Body of pancreas (tissue), 4 donors: Measurements from ENCODE around the gene LMTK2. TPM values are rescaled to one million over a fixed set of nuclear protein-coding genes. Genes with fewer than 3 reads are reported as not detected.

ENCODE experiments used
- ATAC-seq: fragments of 150-250 bp; one replicate; pipeline ENCODE4 v1.9.1; 2016
- DNase-seq, 4 donors: peaks; one replicate each; pipeline ENCODE4 v3.0.0-alpha.2; 2019
- H3K27ac ChIP-seq, 4 donors: fragments of 200-600 bp; sonication (generic); 1 replicate in 3 of 4; 2 replicates in 1 of 4; pipeline versions ENCODE4 v1.5.1 to v1.6.1; 2016 to 2019; ENCODE audit warnings: mild to moderate bottlenecking in 1 of 4, mixed read lengths in 1 of 4, moderate library complexity in 1 of 4
- H3K27me3 ChIP-seq, 2 donors: fragments of 200-600 bp; sonication (generic); one replicate each; pipeline ENCODE4 v1.6.0; 2016; ENCODE audit warnings: mild to moderate bottlenecking in 1 of 2
- H3K36me3 ChIP-seq, 2 donors: fragments of 200-600 bp; sonication (generic); replicated peaks in 1 of 2; 2 replicates each; pipeline ENCODE4 v1.5.1; 2016; ENCODE audit warnings: low read depth in 2 of 2; ENCODE audit not compliant: insufficient read depth in 1 of 2
- H3K4me1 ChIP-seq: fragments of 200-600 bp; sonication (generic); one replicate; pipeline ENCODE4 v1.6.0; 2016
- H3K4me3 ChIP-seq, 2 donors: fragments of 200-600 bp; sonication (generic); 1 replicate in 1 of 2; 2 replicates in 1 of 2; pipeline ENCODE4 v1.5.1; 2016 to 2019
- H3K9me3 ChIP-seq, 3 donors: fragments of 200-600 bp; sonication (generic); 1 replicate in 2 of 3; 2 replicates in 1 of 3; pipeline ENCODE4 v1.5.1; 2016
- POLR2A ChIP-seq, 3 donors: fragments of 450-650 bp; IDR thresholded peaks; one replicate each; pipeline ENCODE4 v1.6.1; 2016; ENCODE audit warnings: antibody characterized with exemption in 3 of 3, mild to moderate bottlenecking in 2 of 3
- WGBS, 2 donors: methylation state at CpG; one replicate each; pipeline ENCODE4 v1.1.5; 2017; 5-methylcytosine and 5-hydroxymethylcytosine counted together
- intact Hi-C: fragments of 100-400 bp; cut with DNase I; formaldehyde crosslinking; loops from one replicate; pipeline ENCODE4 v1.15.1; 2023
- total RNA-seq, 2 donors: library from RNA; depleted of rRNA; stranded (reverse); fragments of >200 nt; gene quantifications; one replicate each; pipeline ENCODE4 v1.1.0, GENCODE V29; 2016
- TF ChIP-seq, protein P1 (sequence below), 7 experiments: fragments of 450-650 bp in 4 of 7; fragments of 200-600 bp in 3 of 7; sonication (generic) in 3 of 7; IDR thresholded peaks; one replicate each; pipeline ENCODE4 v1.5.1; 2016 to 2019; ENCODE audit warnings: antibody characterized with exemption in 7 of 7

LMTK2 gene
- total RNA-seq, 2 donors from 2014 or later: 19.7 to 23.1 TPM

- intact Hi-C loops: no loop called here
- Histone ChIP-seq H3K4me1 (no peaks in the 10 kb centered on the region), H3K27me3 (no peaks in the 10 kb centered on the region), H3K9me3 (no peaks in the 10 kb centered on the region), H3K4me3 (no peak overlapping the region), H3K27ac (no peak overlapping the region), H3K36me3 (no peaks in the 10 kb centered on the region)
- TF ChIP-seq, protein P1, sequence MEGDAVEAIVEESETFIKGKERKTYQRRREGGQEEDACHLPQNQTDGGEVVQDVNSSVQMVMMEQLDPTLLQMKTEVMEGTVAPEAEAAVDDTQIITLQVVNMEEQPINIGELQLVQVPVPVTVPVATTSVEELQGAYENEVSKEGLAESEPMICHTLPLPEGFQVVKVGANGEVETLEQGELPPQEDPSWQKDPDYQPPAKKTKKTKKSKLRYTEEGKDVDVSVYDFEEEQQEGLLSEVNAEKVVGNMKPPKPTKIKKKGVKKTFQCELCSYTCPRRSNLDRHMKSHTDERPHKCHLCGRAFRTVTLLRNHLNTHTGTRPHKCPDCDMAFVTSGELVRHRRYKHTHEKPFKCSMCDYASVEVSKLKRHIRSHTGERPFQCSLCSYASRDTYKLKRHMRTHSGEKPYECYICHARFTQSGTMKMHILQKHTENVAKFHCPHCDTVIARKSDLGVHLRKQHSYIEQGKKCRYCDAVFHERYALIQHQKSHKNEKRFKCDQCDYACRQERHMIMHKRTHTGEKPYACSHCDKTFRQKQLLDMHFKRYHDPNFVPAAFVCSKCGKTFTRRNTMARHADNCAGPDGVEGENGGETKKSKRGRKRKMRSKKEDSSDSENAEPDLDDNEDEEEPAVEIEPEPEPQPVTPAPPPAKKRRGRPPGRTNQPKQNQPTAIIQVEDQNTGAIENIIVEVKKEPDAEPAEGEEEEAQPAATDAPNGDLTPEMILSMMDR (IDR thresholded peaks at IDR 0.05): no peak
- TF ChIP-seq POLR2A (IDR thresholded peaks at IDR 0.05): no peak
- ATAC-seq: no peak
- no peak for DNase-seq
- WGBS, 2 donors: 40 to 61% methylated on average over 3 to 4 of the region's 4 CpGs
These were observed 21.0 kb upstream of the LMTK2 start for GRCh38 chr7:98085674-98086073.

GRCh38 chr7:98086281-98086718 lies 20.4 kb upstream of the LMTK2 start:
- Histone ChIP-seq H3K27ac (no peak overlapping the region), H3K36me3 (no peaks in the 10 kb centered on the region), H3K27me3 (no peaks in the 10 kb centered on the region), H3K4me1 (no peaks in the 10 kb centered on the region), H3K9me3 (no peaks in the 10 kb centered on the region), H3K4me3 (no peak overlapping the region)
- intact Hi-C loops: no loop called here
- ATAC-seq: peak; percentile 65
- peak; percentile 33 to 65 (median 48) for DNase-seq
- no peak for TF ChIP-seq POLR2A (IDR thresholded peaks at IDR 0.05)
- TF ChIP-seq, protein P1 (IDR thresholded peaks at IDR 0.05): no peak
- 59 to 73% methylated on average over 4 to 11 of the region's 11 CpGs for WGBS, 2 donors

GRCh38 chr7:98088109-98088508 lies 18.6 kb upstream of the LMTK2 start:
- no peaks in the 10 kb centered on the region for H3K27me3 ChIP-seq
- no peak for DNase-seq
- TF ChIP-seq, protein P1 (IDR thresholded peaks at IDR 0.05): no peak
- no peak for TF ChIP-seq POLR2A (IDR thresholded peaks at IDR 0.05)
- no peak for ATAC-seq
- no peak overlapping the region for H3K4me3 ChIP-seq
- H3K36me3 ChIP-seq: no peaks in the 10 kb centered on the region
- no peaks in the 10 kb centered on the region for H3K9me3 ChIP-seq
- no peaks in the 10 kb centered on the region for H3K4me1 ChIP-seq
- no peak overlapping the region for H3K27ac ChIP-seq
- intact Hi-C loops: no loop called here
- 82 to 87% methylated on average over 3 of the region's 3 CpGs for WGBS, 2 donors

DNA sequence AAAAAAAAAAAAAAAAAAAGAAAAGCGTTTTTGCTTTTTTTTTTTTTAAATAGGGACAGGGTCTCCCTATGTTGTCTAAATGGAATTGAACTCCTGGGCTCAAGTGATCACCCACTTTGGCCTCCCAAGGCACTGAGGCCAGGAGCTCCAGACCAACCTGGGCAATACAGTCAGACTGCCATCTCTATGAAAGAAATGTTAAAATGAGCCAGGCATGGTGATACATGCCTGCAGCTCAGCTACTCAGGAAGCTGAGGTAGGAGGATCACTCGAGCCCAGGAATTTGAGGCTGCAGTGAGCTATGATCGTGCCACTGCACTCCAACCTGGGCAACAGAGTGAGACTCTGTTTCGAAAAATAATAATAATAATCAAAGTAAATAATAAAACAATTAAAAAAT lies 16.5 kb upstream of the LMTK2 start:
- no peak overlapping the region for H3K4me3 ChIP-seq
- H3K9me3 ChIP-seq: no peaks in the 10 kb centered on the region
- ATAC-seq (no peak), DNase-seq (no peak)
- no peaks in the 10 kb centered on the region for H3K27me3 ChIP-seq
- TF ChIP-seq POLR2A (IDR thresholded peaks at IDR 0.05): no peak
- TF ChIP-seq, protein P1 (IDR thresholded peaks at IDR 0.05): no peak
- WGBS, 2 donors: 49 to 64% methylated on average over 4 of the region's 4 CpGs
- H3K27ac ChIP-seq: no peak overlapping the region
- intact Hi-C loops: no loop called here
- H3K4me1 ChIP-seq: no peaks in the 10 kb centered on the region
- H3K36me3 ChIP-seq: no peaks in the 10 kb centered on the region

- no peak for ATAC-seq
- WGBS, 2 donors: 65 to 79% methylated on average over 2 of the region's 2 CpGs
- no peak overlapping the region for H3K27ac ChIP-seq
- no peaks in the 10 kb centered on the region for H3K36me3 ChIP-seq
- H3K4me1 ChIP-seq: no peaks in the 10 kb centered on the region
- intact Hi-C loops: no loop called here
- H3K9me3 ChIP-seq: no peaks in the 10 kb centered on the region
- no peak overlapping the region for H3K4me3 ChIP-seq
- no peak for DNase-seq
- no peaks in the 10 kb centered on the region for H3K27me3 ChIP-seq
- no peak for TF ChIP-seq POLR2A (IDR thresholded peaks at IDR 0.05)
- TF ChIP-seq, protein P1 (IDR thresholded peaks at IDR 0.05): no peak
These were observed 15.6 kb upstream of the LMTK2 start for GRCh38 chr7:98091061-98091460.
